NT2/D1 (cell line): ENCODE results near the gene DMD.

Experiments used
- DNase-seq: peaks from one replicate; pipeline ENCODE4 v3.0.0-alpha.2; 2011; ENCODE audit warnings: low read depth, low spot score
- H3K27me3 ChIP-seq: 2 replicates; pipeline ENCODE4 v1.6.0; 2011; ENCODE audit warnings: mild to moderate bottlenecking; ENCODE audit not compliant: insufficient read length, insufficient read depth
- H3K36me3 ChIP-seq: 2 replicates; pipeline ENCODE4 v1.6.1; 2011; ENCODE audit warnings: mild to moderate bottlenecking, low read length, mixed read lengths; ENCODE audit not compliant: insufficient read depth, insufficient read length
- H3K4me1 ChIP-seq: 2 replicates; pipeline ENCODE4 v1.5.1; 2011; ENCODE audit not compliant: insufficient read depth, insufficient read length
- H3K4me3 ChIP-seq: 2 replicates; pipeline ENCODE4 v1.5.1; 2011; ENCODE audit warnings: low read depth; ENCODE audit not compliant: insufficient read length
- H3K9ac ChIP-seq: 2 replicates; pipeline ENCODE4 v1.6.0; 2011; ENCODE audit warnings: low read depth; ENCODE audit not compliant: insufficient read length
- H3K9me3 ChIP-seq: 2 replicates; pipeline ENCODE4 v1.5.1; 2011; ENCODE audit warnings: mild to moderate bottlenecking, low read length; ENCODE audit not compliant: insufficient read depth
- SUZ12 ChIP-seq: IDR thresholded peaks from 2 replicates; pipeline ENCODE4 v1.6.1; 2011; ENCODE audit not compliant: insufficient read length, insufficient read depth; ENCODE audit errors: extremely low read depth
- YY1 ChIP-seq: IDR thresholded peaks from 2 replicates; pipeline ENCODE4 v1.6.1; 2011; ENCODE audit not compliant: insufficient read length, insufficient read depth
- ZNF274 ChIP-seq: IDR thresholded peaks from 2 replicates; pipeline ENCODE4 v1.6.1; 2011; ENCODE audit warnings: mild to moderate bottlenecking, low read depth, low read length

The DMD gene

GRCh38 chrX:31251336-31251735 is 1960.0 kb downstream of the DMD start:
- TF ChIP-seq ZNF274, result no peak
- no peak for TF ChIP-seq SUZ12
- no peak for TF ChIP-seq YY1
- H3K9me3 ChIP-seq, result no peaks in the 10 kb centered on the region
- no peak for DNase-seq
- no peaks in the 10 kb centered on the region for H3K4me1 ChIP-seq
- no peak overlapping the region for H3K4me3 ChIP-seq
- no peaks in the 10 kb centered on the region for H3K36me3 ChIP-seq
- H3K9ac ChIP-seq, result no peak overlapping the region
- no peaks in the 10 kb centered on the region for H3K27me3 ChIP-seq

GRCh38 chrX:31245714-31246113 is 1965.6 kb downstream of the DMD start:
- no peaks in the 10 kb centered on the region for H3K36me3 ChIP-seq
- TF ChIP-seq SUZ12 (no peak), YY1 (no peak), ZNF274 (no peak)
- no peak overlapping the region for H3K9ac ChIP-seq
- no peaks in the 10 kb centered on the region for H3K9me3 ChIP-seq
- H3K27me3 ChIP-seq, result no peaks in the 10 kb centered on the region
- no peaks in the 10 kb centered on the region for H3K4me1 ChIP-seq
- DNase-seq, result no peak
- H3K4me3 ChIP-seq, result no peak overlapping the region

- H3K9ac ChIP-seq, result no peak overlapping the region
- H3K4me3 ChIP-seq, result no peak overlapping the region
- no peaks in the 10 kb centered on the region for H3K27me3 ChIP-seq
- no peak for DNase-seq
- H3K9me3 ChIP-seq, result no peaks in the 10 kb centered on the region
- no peaks in the 10 kb centered on the region for H3K4me1 ChIP-seq
- no peaks in the 10 kb centered on the region for H3K36me3 ChIP-seq
- no peak for TF ChIP-seq YY1
- TF ChIP-seq ZNF274, result no peak
- TF ChIP-seq SUZ12, result no peak
Measured at GRCh38 chrX:31243804-31244203, 1967.5 kb downstream of the DMD start.

- no peak for DNase-seq
- peaks cover 2% of the 10 kb centered on the region for H3K36me3 ChIP-seq
- no peaks in the 10 kb centered on the region for H3K4me1 ChIP-seq
Measured at GRCh38 chrX:31240982-31241381, 1970.4 kb downstream of the DMD start.

GRCh38 chrX:31237189-31237588 is 1974.2 kb downstream of the DMD start:
- Histone ChIP-seq H3K36me3 (peaks cover 2% of the 10 kb centered on the region), H3K4me3 (no peak overlapping the region), H3K27me3 (no peaks in the 10 kb centered on the region), H3K9me3 (no peaks in the 10 kb centered on the region), H3K4me1 (no peaks in the 10 kb centered on the region), H3K9ac (no peak overlapping the region)
- TF ChIP-seq YY1 (no peak), ZNF274 (no peak), SUZ12 (no peak)
- DNase-seq, result no peak

More at GRCh38 chrX:31240982-31241381, 1970.4 kb downstream of the DMD start:
- no peaks in the 10 kb centered on the region for H3K27me3 ChIP-seq
- H3K9ac ChIP-seq, result no peak overlapping the region
- H3K9me3 ChIP-seq, result no peaks in the 10 kb centered on the region
- no peak for TF ChIP-seq ZNF274
- no peak for TF ChIP-seq YY1
- no peak for TF ChIP-seq SUZ12
- no peak overlapping the region for H3K4me3 ChIP-seq

GRCh38 chrX:31236231-31236630 is 1975.1 kb downstream of the DMD start:
- H3K27me3 ChIP-seq, result no peaks in the 10 kb centered on the region
- TF ChIP-seq ZNF274, result no peak
- no peak for TF ChIP-seq SUZ12
- no peak for TF ChIP-seq YY1
- no peak overlapping the region for H3K9ac ChIP-seq
- DNase-seq, result no peak
- no peak overlapping the region for H3K4me3 ChIP-seq
- no peaks in the 10 kb centered on the region for H3K4me1 ChIP-seq
- H3K36me3 ChIP-seq, result peaks cover 2% of the 10 kb centered on the region
- H3K9me3 ChIP-seq, result no peaks in the 10 kb centered on the region

GRCh38 chrX:31233941-31234496 is 1977.3 kb downstream of the DMD start:
- no peak for TF ChIP-seq SUZ12
- no peak for TF ChIP-seq ZNF274
- no peak for TF ChIP-seq YY1
- Histone ChIP-seq H3K4me3 (no peak overlapping the region), H3K27me3 (no peaks in the 10 kb centered on the region), H3K9ac (no peak overlapping the region), H3K9me3 (no peaks in the 10 kb centered on the region), H3K36me3 (peaks cover 2% of the 10 kb centered on the region), H3K4me1 (no peaks in the 10 kb centered on the region)
- DNase-seq, result peak; percentile 71
